ENCODE data around the gene EPN2. TPM values are rescaled to one million over a fixed set of nuclear protein-coding genes. Genes with fewer than 3 reads are reported as not detected.

EPN2 gene
- total RNA-seq, 4 donors from 2014 or later: 20.4 to 39.0 (median 31.6) TPM

DNA sequence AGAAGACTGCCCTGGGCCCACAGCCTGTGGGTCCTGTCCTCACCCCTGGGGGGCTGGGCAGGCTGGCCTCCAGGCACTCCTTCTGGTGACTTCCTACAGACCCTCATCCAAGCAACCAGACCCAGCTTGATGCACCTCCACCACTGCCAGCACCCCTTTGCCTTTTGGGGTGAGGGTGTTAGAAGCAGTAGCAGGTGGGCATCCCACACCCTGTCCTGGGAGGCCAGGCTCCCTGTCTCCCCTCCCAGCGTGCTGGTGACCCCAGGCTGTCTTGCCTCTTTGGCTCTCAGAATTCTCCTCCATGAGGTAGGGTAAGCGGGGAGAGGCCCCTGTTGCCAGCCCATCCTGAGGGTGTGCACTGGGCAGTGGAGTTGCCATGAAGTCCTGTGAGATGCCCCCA is 92.0 kb downstream of the EPN2 start:
- TF ChIP-seq, protein P1, sequence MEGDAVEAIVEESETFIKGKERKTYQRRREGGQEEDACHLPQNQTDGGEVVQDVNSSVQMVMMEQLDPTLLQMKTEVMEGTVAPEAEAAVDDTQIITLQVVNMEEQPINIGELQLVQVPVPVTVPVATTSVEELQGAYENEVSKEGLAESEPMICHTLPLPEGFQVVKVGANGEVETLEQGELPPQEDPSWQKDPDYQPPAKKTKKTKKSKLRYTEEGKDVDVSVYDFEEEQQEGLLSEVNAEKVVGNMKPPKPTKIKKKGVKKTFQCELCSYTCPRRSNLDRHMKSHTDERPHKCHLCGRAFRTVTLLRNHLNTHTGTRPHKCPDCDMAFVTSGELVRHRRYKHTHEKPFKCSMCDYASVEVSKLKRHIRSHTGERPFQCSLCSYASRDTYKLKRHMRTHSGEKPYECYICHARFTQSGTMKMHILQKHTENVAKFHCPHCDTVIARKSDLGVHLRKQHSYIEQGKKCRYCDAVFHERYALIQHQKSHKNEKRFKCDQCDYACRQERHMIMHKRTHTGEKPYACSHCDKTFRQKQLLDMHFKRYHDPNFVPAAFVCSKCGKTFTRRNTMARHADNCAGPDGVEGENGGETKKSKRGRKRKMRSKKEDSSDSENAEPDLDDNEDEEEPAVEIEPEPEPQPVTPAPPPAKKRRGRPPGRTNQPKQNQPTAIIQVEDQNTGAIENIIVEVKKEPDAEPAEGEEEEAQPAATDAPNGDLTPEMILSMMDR (IDR thresholded peaks at IDR 0.05; ENCODE audit: low read depth): no peak

DNA sequence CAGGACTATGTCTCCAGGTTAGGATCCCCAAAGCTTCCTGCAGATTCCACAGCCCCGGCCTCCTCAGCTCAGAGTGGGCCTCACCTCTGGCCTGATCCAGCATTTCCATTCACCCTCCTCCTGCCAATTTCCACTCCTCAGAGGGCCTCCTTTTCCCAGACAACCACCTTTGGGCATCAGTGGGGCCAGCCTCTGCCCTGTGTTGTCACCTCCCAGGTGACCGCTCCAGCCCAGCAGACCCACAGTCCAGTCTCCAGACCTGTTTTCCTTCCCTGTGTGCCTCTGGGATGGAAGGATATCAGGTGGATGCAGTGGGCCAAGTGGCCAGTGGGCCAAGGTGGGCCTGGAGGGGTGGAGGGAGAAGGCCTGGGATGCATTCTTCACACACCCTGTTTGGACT is 92.7 kb downstream of the EPN2 start:
- TF ChIP-seq, protein P1 (IDR thresholded peaks at IDR 0.05; ENCODE audit: low read depth): no peak

GRCh38 chr17:19330271-19330670 is 93.1 kb downstream of the EPN2 start:
- TF ChIP-seq, protein P1 (IDR thresholded peaks at IDR 0.05; ENCODE audit: low read depth): no peak

- TF ChIP-seq, protein P1 (IDR thresholded peaks at IDR 0.05; ENCODE audit: low read depth): no peak
These were observed 94.0 kb downstream of the EPN2 start for GRCh38 chr17:19331134-19331533.

GRCh38 chr17:19331543-19332245 is 94.5 kb downstream of the EPN2 start:
- TF ChIP-seq, protein P1 (IDR thresholded peaks at IDR 0.05; ENCODE audit: low read depth): no peak

- TF ChIP-seq, protein P1 (IDR thresholded peaks at IDR 0.05; ENCODE audit: low read depth): no peak
These were observed 95.4 kb downstream of the EPN2 start for GRCh38 chr17:19332371-19333131.

DNA sequence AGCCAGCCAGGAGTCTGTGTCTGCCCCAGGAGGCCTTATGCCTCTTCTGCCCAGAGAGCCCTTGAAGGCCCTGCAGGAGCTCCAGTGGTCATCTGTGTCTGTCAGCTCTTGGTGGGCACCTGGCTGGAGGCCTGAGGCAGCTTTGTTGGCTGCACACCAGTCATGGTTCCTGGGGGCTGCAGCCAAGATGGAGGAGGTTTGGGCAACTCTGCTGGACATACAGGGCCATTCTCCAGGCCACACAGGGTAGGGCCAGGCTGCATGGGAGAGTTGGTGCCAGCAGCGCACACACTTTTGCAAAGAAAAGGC is 95.9 kb downstream of the EPN2 start:
- TF ChIP-seq, protein P1 (IDR thresholded peaks at IDR 0.05; ENCODE audit: low read depth): no peak

All from subcutaneous adipose tissue (tissue), 4 donors.